ENCODE data around the gene NPPB.
A peak's percentile ranks its signal among the peaks of the same experiment; 100 is the strongest.

Gene NPPB

DNA sequence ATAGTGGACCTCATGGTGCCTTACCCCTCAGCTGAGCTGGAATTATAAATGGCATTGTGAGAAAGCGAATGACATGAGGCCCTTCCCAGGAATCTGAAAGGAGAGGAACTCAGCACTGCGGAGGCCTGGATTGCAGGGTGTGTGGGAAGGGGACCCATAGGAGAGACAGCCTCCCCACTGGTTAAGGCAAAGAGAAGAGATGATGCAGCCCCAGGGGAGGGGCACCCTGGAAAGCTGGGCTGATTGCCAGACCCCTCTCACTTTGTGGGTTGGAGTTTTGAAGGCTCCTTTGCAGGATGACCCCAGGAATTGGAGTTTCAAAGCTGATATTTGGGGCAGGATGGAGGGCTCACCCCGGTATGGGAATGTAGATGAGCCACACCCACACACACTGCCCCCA, 2.0 kb downstream of the NPPB start:
- no peak for DNase-seq

DNA sequence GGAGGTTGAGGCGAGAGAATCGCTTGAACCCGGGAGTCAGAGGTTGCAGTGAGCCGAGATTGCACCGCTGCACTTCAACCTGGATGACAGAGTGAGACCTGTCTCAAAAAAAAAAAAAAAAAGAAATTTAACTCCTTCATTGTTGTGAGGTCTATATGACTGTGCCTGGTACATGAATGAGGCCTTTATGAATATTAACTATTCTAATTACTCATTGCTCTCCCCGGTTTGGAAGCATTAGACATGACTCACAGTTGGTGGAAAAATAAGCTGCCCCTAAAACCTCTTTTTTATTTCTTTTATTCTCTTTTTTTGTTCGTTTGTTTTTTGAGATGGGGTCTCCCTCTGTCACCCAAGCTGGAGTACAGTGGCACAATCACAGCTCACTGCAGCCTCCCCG, 3.3 kb downstream of the NPPB start:
- DNase-seq: no peak

GRCh38 chr1:11854519-11854918, 4.2 kb downstream of the NPPB start:
- no peak for DNase-seq

GRCh38 chr1:11851180-11851579, 7.6 kb downstream of the NPPB start:
- DNase-seq: peak; percentile 36

DNA sequence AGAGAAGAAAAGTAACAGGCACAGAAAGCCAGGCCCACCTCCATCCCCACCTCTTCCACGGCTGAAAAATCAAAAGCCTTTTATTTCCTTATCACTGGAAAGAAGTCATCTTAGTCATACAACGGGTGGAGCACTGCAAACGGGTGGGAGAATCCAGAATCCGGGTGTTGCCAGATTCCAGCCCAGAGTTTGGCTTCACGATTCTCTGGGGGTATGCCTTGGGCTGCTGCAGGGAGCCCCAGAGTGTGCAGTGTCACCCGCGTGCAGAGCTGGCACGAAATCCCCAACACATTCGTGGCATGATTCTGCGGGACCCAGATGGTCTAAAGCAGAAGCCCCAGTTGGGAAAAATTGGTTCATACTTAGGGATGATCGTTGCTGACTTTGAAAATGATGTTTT, 8.6 kb downstream of the NPPB start:
- no peak for DNase-seq

DNA sequence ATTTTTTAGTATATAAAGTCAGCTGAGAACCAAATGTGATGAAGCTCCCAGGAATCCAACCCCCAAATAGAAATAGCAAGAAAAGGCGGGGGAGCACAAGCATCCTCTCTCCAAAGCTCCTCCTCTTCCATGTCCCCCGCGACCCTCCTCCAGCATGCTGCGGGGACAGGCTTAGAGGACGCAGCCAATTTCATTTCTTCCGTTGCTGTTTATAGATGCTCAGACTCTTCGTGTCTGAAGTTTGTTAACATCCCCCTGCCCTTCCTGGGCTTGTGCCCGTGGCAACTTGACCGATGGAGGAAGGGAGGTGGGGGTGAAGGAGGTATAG, 10.4 kb downstream of the NPPB start:
- no peak for DNase-seq

DNA sequence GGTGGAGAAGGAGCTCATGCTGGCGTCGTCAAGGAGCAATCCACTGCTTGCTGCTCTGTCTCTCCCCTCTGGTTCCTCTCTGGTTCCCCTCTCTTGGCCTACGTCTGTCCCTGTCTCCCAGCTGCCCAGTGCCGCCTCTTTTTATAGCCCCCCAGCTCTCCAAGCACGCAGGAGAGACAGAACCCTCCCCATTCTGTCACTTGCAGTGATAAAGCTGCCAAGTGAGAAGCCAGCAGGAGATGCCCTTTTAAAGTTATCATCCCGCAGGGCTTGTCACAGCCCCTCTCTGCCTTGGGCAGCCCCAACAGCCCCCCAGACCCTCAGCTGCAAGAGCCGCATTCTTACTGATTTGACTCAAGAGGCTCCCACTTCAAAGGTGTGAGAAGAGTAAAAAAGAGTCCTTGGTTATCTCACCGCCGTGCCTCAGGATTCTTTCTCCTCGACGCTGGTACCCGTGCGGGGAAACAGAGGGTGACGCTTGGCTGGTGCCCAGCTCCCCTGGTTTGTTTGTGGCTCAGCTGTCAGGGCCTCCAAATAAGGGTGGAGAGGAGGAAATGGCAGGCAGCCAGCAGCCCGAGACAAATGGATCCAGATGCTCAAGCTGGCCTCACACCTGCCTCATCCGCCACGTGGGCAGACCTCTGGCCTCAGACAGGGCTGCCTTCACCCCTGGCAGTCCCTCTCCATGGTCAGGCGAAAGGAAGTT, 10.9 kb downstream of the NPPB start, which contains the start of gene NPPA:
Gene NPPA (minus strand): TSS at position 117 of the 706 bp plus-strand sequence. CDS start 99 bp downstream, at position 18.
- no peak for DNase-seq

GRCh38 chr1:11845641-11846335, 13.0 kb downstream of the NPPB start:
- no peak for DNase-seq

DNA sequence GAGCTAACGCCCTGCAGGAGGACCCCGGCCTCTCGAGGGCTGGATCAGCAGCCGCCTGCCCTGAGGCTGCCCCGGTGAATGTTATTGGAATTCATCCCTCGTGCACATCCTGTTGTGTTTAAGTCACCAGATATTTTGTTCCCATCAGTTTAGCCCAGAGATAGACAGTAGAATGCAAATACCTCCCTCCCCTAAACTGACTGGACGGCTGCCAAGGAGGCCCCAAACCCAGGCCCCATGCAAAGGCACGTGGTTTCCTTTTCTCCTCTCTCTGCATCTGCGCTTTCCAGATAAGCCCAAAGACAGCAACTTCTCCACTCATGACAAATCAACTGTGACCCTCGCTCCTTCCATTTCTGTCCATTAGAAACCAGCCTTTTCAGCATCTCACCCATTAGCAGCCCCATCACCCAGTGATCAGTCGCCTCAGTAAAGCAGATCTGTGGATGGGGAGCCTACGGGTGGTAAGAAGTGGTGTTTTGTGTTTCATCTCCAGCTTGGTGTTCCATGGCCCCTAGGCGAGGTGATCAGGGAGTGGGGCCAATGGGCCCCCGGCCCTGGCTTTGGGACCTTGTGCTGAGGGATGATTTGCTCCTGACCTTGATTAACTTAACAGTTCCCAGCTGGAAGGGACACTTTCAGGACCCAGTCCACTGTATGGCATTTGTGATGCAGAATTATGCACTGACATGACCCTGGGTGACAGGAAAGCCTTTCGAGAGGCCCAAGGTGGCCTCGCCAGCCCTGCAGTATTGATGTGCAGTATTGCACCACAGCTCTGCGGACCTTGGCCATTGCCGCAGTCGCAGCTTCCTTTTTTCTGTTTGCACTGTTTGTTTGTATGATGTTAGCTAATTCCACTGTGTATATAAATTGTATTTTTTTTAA, 16.3 kb downstream of the NPPB start:
- peak; percentile 47 for DNase-seq

GRCh38 chr1:11841245-11842153, 17.2 kb downstream of the NPPB start:
- peak; percentile 49 for DNase-seq

- no peak for DNase-seq
Observed at GRCh38 chr1:11839727-11840705, 18.7 kb downstream of the NPPB start.

DNA sequence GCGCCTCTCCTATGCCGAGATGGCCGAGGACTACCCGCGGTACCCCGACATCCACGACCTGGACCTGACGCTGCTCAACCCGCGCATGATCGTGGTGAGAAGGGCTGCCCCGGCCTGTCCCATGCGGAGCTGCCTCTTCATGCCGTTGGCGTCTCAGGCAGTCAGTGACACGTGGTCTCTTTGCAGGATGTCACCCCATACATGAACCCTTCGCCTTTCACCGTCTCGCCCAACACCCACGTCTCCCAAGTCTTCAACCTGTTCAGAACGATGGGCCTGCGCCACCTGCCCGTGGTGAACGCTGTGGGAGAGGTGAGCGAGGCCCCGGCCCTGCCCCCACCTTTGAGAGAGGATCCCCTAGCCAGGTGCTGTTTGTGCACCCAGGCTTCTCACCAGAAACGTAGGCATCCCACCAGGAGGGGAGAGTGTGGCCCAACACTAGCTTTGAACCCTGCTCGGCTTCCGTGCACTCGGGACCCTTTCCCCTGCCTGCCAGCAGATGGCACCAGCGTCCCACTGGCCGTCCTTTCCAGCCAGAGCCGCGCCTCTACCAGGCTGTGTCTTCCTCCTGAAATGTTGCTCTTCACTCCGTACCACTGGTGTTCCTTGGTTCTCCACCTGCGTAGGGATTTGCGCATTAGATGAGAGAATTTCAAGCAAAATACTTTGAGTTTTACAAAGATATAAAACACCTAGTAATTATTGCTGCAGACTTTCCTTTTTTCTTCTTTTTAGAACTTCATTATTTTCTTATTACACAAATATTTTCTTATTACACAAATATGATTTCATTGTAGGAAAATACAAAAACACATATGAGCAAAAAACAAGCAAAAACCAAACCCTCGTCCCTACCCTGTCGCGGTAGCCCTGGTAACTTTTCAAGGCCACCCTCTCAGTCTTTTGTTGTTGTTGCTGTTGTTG, 20.1 kb downstream of the NPPB start:
- DNase-seq: peak; percentile 74

GRCh38 chr1:11837767-11838348, 20.9 kb downstream of the NPPB start:
- no peak for DNase-seq

DNA sequence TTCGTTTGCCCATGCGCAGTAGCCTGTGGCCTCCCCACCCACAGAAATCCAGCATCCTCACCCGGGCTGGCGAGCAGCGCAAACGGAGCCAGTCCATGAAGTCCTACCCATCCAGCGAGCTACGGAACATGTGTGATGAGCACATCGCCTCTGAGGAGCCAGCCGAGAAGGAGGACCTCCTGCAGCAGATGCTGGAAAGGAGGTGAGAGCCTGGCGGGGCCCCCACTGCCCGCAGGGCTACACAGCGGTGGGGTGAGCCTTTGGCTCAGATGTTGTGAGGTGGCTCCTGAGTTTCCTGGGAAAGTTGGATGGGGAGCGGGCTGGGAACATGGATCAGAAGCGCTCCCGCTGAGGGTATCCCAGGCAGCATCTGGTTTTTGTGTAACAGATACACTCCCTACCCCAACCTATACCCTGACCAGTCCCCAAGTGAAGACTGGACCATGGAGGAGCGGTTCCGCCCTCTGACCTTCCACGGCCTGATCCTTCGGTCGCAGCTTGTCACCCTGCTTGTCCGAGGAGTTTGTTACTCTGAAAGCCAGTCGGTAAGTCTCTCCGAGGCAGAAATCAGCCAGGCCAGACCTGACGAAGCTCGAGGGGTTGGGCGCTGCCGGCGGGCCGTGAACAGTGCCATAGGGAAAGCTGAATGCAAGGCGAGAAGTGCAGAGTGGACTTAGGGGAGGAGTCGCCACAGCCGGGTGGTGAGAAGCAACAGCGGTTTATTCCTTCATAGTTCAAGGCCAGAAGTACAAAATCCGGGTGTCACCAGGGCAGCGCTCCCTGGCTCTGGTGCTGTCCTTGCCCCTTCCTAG, 21.6 kb downstream of the NPPB start:
- no peak for DNase-seq

DNA sequence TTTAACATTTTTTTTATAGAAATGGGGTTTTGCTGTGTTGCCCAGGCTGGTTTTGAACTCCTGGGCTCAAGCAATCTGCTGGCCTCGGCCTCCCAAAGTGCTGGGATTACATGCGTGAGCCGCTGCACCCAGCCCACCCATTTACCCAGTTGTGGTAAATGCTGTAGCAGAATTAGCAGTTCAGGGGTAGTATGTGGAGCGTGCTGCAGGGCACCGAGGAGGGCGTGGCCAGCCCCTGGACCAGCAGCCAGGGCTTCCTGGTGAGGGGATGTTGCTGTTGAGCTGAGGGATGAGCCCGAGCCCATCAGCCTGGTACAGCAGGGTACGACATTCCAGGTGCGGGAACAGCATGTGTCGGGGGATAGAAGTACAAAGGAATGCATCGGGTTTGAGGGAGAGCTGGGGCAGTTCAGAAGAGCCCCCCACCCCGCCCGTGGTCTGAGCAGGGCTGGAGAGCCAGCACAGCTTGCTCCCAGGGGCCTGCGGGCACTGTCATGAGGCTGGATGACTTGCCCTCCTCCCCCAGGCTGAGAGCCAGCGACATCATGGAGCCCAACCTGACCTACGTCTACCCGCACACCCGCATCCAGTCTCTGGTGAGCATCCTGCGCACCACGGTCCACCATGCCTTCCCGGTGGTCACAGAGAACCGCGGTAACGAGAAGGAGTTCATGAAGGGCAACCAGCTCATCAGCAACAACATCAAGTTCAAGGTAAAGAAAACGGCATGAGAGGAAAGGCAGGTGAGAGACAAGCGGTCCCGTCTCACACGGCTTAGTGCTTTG, 23.1 kb downstream of the NPPB start:
- DNase-seq: no peak

- no peak for DNase-seq
Observed at GRCh38 chr1:11833900-11834299, 24.8 kb downstream of the NPPB start.

DNA sequence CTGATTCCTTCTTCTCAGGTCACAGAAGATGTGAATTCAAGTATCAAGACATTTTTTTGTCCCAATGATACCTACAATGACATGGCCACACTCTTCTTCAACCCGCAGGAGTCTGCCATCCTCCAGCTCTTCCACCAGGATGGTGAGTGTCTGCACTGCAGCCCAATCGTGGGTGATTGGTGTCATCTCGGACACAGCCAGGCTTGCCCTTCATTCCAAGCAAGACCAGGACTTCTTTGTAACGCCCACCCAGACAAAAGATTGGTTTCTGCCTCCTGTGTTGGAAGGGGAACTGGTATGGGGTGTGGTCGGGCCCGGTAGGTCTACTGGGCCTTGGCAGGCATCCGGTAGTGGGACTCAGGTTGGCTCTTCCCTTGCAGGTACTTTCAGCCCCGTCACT, 25.2 kb downstream of the NPPB start:
- DNase-seq: no peak
